ENCODE measurements around the gene PPFIA2. TPM values are rescaled to one million over a fixed set of nuclear protein-coding genes. Genes with fewer than 3 reads are reported as not detected.

PPFIA2 gene
- total RNA-seq, 1 experiment from 2014 or later = 1.1 TPM

DNA sequence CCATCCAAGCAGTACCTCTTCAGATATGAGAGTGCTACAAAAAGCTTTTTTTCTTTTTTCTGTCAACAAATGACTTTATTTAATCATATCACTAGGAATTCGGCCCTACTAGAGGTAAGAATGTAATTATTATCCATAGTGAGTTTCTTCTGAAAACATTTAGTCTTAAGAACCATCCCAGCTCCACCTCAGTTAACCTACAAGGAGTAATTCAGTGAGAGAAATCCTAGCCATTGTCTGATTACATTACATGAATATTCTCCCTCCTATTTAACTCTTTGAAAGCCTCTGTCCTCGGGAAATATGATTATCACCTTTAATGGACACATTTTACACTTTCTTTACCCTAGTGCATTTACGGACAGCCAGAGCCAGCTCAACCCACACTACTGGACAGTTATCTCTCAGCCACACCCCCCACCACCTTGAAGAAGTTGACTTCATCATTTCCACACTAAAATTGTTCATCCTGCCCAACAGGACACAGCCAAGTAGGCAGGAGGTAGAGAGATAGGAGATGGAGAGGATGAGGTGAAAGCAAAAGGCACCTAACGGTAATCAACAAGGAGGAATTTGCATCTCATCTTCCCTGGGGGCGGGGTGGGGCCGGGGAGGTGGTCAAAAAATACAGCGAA is 1.3 kb downstream of the PPFIA2 start:
- Mint-ChIP-seq H3K27me3 (ENCODE audit: low read depth) (peaks cover 41% of the 10 kb centered on the region), H3K36me3 (no peaks in the 10 kb centered on the region), H3K4me3 (peak overlapping the region; percentile 85), H3K9me3 (no peaks in the 10 kb centered on the region), H3K4me1 (peaks cover 7% of the 10 kb centered on the region), H3K27ac (no peak overlapping the region)
- ChIA-PET POLR2A (no interaction called here), CTCF (no interaction called here)
- ATAC-seq = no peak
- no peak for DNase-seq (ENCODE audit: low spot score)
- TF ChIP-seq, protein P1, sequence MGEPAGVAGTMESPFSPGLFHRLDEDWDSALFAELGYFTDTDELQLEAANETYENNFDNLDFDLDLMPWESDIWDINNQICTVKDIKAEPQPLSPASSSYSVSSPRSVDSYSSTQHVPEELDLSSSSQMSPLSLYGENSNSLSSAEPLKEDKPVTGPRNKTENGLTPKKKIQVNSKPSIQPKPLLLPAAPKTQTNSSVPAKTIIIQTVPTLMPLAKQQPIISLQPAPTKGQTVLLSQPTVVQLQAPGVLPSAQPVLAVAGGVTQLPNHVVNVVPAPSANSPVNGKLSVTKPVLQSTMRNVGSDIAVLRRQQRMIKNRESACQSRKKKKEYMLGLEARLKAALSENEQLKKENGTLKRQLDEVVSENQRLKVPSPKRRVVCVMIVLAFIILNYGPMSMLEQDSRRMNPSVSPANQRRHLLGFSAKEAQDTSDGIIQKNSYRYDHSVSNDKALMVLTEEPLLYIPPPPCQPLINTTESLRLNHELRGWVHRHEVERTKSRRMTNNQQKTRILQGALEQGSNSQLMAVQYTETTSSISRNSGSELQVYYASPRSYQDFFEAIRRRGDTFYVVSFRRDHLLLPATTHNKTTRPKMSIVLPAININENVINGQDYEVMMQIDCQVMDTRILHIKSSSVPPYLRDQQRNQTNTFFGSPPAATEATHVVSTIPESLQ (CRISPR knock-in tag; IDR thresholded peaks at IDR 0.05) = no peak
- TF ChIP-seq ZNF317 (CRISPR knock-in tag; IDR thresholded peaks at IDR 0.05; ENCODE audit: borderline replicate concordance, low read depth) (no peak), GTF2I (CRISPR knock-in tag; conservative IDR thresholded peaks at IDR 0.05) (no peak), EMX1 (CRISPR knock-in tag; IDR thresholded peaks at IDR 0.05) (no peak), GRHL2 (CRISPR knock-in tag; IDR thresholded peaks at IDR 0.05; ENCODE audit: insufficient replicate concordance, severe bottlenecking) (no peak), TCF7 (CRISPR knock-in tag; IDR thresholded peaks at IDR 0.05; ENCODE audit: low read depth) (no peak), ZNF232 (CRISPR knock-in tag; IDR thresholded peaks at IDR 0.05) (no peak), ZNF416 (CRISPR knock-in tag; IDR thresholded peaks at IDR 0.05) (no peak), FOXK1 (CRISPR knock-in tag; IDR thresholded peaks at IDR 0.05) (no peak), ZNF396 (CRISPR knock-in tag; IDR thresholded peaks at IDR 0.05; ENCODE audit: borderline replicate concordance) (no peak)
- TF ChIP-seq, protein P2, sequence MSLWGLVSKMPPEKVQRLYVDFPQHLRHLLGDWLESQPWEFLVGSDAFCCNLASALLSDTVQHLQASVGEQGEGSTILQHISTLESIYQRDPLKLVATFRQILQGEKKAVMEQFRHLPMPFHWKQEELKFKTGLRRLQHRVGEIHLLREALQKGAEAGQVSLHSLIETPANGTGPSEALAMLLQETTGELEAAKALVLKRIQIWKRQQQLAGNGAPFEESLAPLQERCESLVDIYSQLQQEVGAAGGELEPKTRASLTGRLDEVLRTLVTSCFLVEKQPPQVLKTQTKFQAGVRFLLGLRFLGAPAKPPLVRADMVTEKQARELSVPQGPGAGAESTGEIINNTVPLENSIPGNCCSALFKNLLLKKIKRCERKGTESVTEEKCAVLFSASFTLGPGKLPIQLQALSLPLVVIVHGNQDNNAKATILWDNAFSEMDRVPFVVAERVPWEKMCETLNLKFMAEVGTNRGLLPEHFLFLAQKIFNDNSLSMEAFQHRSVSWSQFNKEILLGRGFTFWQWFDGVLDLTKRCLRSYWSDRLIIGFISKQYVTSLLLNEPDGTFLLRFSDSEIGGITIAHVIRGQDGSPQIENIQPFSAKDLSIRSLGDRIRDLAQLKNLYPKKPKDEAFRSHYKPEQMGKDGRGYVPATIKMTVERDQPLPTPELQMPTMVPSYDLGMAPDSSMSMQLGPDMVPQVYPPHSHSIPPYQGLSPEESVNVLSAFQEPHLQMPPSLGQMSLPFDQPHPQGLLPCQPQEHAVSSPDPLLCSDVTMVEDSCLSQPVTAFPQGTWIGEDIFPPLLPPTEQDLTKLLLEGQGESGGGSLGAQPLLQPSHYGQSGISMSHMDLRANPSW (CRISPR knock-in tag; conservative IDR thresholded peaks at IDR 0.05; ENCODE audit: low read depth) = no peak
- TF ChIP-seq, protein P3, sequence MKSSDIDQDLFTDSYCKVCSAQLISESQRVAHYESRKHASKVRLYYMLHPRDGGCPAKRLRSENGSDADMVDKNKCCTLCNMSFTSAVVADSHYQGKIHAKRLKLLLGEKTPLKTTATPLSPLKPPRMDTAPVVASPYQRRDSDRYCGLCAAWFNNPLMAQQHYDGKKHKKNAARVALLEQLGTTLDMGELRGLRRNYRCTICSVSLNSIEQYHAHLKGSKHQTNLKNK (CRISPR knock-in tag; IDR thresholded peaks at IDR 0.05) = no peak
- TF ChIP-seq, protein P4, sequence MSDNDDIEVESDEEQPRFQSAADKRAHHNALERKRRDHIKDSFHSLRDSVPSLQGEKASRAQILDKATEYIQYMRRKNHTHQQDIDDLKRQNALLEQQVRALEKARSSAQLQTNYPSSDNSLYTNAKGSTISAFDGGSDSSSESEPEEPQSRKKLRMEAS (CRISPR knock-in tag; IDR thresholded peaks at IDR 0.05) = no peak
- TF ChIP-seq, protein P5, sequence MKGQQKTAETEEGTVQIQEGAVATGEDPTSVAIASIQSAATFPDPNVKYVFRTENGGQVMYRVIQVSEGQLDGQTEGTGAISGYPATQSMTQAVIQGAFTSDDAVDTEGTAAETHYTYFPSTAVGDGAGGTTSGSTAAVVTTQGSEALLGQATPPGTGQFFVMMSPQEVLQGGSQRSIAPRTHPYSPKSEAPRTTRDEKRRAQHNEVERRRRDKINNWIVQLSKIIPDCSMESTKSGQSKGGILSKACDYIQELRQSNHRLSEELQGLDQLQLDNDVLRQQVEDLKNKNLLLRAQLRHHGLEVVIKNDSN (CRISPR knock-in tag; IDR thresholded peaks at IDR 0.05) = no peak
- TF ChIP-seq, protein P6, sequence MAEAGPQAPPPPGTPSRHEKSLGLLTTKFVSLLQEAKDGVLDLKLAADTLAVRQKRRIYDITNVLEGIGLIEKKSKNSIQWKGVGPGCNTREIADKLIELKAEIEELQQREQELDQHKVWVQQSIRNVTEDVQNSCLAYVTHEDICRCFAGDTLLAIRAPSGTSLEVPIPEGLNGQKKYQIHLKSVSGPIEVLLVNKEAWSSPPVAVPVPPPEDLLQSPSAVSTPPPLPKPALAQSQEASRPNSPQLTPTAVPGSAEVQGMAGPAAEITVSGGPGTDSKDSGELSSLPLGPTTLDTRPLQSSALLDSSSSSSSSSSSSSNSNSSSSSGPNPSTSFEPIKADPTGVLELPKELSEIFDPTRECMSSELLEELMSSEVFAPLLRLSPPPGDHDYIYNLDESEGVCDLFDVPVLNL (CRISPR knock-in tag; IDR thresholded peaks at IDR 0.05; ENCODE audit: borderline replicate concordance, low read depth) = no peak
- TF ChIP-seq, protein P7, sequence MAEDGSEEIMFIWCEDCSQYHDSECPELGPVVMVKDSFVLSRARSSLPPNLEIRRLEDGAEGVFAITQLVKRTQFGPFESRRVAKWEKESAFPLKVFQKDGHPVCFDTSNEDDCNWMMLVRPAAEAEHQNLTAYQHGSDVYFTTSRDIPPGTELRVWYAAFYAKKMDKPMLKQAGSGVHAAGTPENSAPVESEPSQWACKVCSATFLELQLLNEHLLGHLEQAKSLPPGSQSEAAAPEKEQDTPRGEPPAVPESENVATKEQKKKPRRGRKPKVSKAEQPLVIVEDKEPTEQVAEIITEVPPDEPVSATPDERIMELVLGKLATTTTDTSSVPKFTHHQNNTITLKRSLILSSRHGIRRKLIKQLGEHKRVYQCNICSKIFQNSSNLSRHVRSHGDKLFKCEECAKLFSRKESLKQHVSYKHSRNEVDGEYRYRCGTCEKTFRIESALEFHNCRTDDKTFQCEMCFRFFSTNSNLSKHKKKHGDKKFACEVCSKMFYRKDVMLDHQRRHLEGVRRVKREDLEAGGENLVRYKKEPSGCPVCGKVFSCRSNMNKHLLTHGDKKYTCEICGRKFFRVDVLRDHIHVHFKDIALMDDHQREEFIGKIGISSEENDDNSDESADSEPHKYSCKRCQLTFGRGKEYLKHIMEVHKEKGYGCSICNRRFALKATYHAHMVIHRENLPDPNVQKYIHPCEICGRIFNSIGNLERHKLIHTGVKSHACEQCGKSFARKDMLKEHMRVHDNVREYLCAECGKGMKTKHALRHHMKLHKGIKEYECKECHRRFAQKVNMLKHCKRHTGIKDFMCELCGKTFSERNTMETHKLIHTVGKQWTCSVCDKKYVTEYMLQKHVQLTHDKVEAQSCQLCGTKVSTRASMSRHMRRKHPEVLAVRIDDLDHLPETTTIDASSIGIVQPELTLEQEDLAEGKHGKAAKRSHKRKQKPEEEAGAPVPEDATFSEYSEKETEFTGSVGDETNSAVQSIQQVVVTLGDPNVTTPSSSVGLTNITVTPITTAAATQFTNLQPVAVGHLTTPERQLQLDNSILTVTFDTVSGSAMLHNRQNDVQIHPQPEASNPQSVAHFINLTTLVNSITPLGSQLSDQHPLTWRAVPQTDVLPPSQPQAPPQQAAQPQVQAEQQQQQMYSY (CRISPR knock-in tag; IDR thresholded peaks at IDR 0.05) = no peak

Data from WTC11 (cell line).